ENCODE data around the gene KRTAP10-7.

DNA sequence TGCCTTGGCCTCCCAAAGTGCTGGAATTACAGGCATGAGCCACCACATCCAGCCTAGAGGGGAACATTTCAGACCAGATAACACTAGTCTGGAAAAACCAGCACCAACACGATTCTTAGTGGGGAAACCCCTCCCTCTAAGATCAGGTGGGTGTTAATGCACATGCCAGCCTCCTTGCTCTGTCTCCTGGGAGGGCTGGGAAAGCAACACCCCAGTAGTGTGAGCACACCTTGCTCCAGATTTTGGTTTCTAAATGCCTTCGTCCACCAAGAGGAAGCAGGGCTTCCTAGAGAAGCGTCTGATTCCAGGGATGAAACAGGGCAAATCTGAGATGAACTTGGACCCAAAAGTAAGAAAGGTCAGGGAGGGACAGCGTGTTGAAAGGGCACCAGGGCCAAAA lies 29.1 kb upstream of the KRTAP10-7 start:
- TF ChIP-seq CTCF (IDR thresholded peaks at IDR 0.05) = no peak
- no peak for TF ChIP-seq ZFX (IDR thresholded peaks at IDR 0.05; ENCODE audit: borderline replicate concordance)

All from 22Rv1 (cell line).